PFSK-1 (cell line): ENCODE measurements around the gene ODC1.

Experiments
- FOXP2 ChIP-seq: optimal IDR thresholded peaks from 2 replicates; pipeline ENCODE3; 2011; ENCODE audit warnings: borderline replicate concordance, control low read depth, inconsistent platforms; ENCODE audit not compliant: insufficient read depth; ENCODE audit errors: extremely low read length, extremely low read depth
- POLR2AphosphoS5 ChIP-seq: IDR thresholded peaks from 2 replicates; pipeline ENCODE4 v1.6.1; 2012; ENCODE audit warnings: low read depth, mild to moderate bottlenecking, control low read depth, low read length, moderate library complexity
- REST ChIP-seq, 2 experiments: IDR thresholded peaks; 2 replicates each; pipeline versions ENCODE4 v1.6.1 to v1.8.0; 2011 to 2012; ENCODE audit warnings: low read depth in 2 of 2, low read length in 2 of 2, control low read depth in 1 of 2, inconsistent platforms in 1 of 2, mild to moderate bottlenecking in 1 of 2, moderate library complexity in 1 of 2; ENCODE audit not compliant: insufficient read depth in 1 of 2
- SIN3A ChIP-seq: IDR thresholded peaks from 2 replicates; pipeline ENCODE4 v1.6.1; 2012; ENCODE audit warnings: mild to moderate bottlenecking, low read length, moderate library complexity, borderline replicate concordance; ENCODE audit not compliant: insufficient read depth
- TAF1 ChIP-seq: IDR thresholded peaks from 2 replicates; pipeline ENCODE4 v1.6.1; 2012; ENCODE audit warnings: low read length, control low read depth, borderline replicate concordance; ENCODE audit not compliant: insufficient read depth

Gene ODC1

GRCh38 chr2:10407841-10408648 lies 40.1 kb downstream of the ODC1 start:
- TF ChIP-seq FOXP2 (no peak), POLR2AphosphoS5 (no peak), SIN3A (no peak)

- TF ChIP-seq POLR2AphosphoS5, result no peak
- no peak for TF ChIP-seq FOXP2
- TF ChIP-seq TAF1, result no peak
- no peak for TF ChIP-seq REST (IDR thresholded peaks at IDR 0.05; ENCODE audit: insufficient read depth in 1 of 2, low read depth in 2 of 2, low read length in 2 of 2)
- TF ChIP-seq SIN3A, result no peak
These were observed 40.7 kb downstream of the ODC1 start for GRCh38 chr2:10407432-10407831.

- TF ChIP-seq SIN3A (no peak), REST (IDR thresholded peaks at IDR 0.05; ENCODE audit: insufficient read depth in 1 of 2, low read depth in 2 of 2, low read length in 2 of 2) (no peak), FOXP2 (no peak), TAF1 (no peak), POLR2AphosphoS5 (no peak)
These were observed 41.5 kb downstream of the ODC1 start for GRCh38 chr2:10406491-10407188.

GRCh38 chr2:10406016-10406415 lies 42.1 kb downstream of the ODC1 start:
- TF ChIP-seq SIN3A (no peak), TAF1 (no peak), POLR2AphosphoS5 (no peak)

GRCh38 chr2:10405448-10405847 lies 42.7 kb downstream of the ODC1 start:
- TF ChIP-seq FOXP2, result no peak
- TF ChIP-seq POLR2AphosphoS5, result no peak
- no peak for TF ChIP-seq REST (IDR thresholded peaks at IDR 0.05; ENCODE audit: insufficient read depth in 1 of 2, low read depth in 2 of 2, low read length in 2 of 2)
- no peak for TF ChIP-seq SIN3A
- no peak for TF ChIP-seq TAF1
